HEK293 (cell line): ENCODE results near the gene CFAP57.

Experiments
- ATF2 ChIP-seq: fragments of 450-650 bp; formaldehyde crosslinking; IDR thresholded peaks from 2 replicates; pipeline ENCODE4 v1.5.1; 2016; ENCODE audit warnings: missing biosample characterization, missing genetic modification characterization, low read depth
- CTCF ChIP-seq: fragments of 450-650 bp; formaldehyde crosslinking; IDR thresholded peaks from 2 replicates; pipeline ENCODE4 v1.5.1; 2016; ENCODE audit warnings: missing biosample characterization, missing genetic modification characterization
- KLF1 ChIP-seq: fragments of 450-650 bp; formaldehyde crosslinking; IDR thresholded peaks from 2 replicates; pipeline ENCODE4 v1.5.1; 2016; ENCODE audit warnings: missing biosample characterization, missing genetic modification characterization
- OVOL3 ChIP-seq: fragments of 450-650 bp; formaldehyde crosslinking; IDR thresholded peaks from 2 replicates; pipeline ENCODE4 v1.5.1; 2016; ENCODE audit warnings: missing biosample characterization, missing genetic modification characterization
- REST ChIP-seq: fragments of 450-650 bp; formaldehyde crosslinking; IDR thresholded peaks from 2 replicates; pipeline ENCODE4 v1.5.1; 2016; ENCODE audit warnings: missing biosample characterization, missing genetic modification characterization
- TCF7L2 ChIP-seq: IDR thresholded peaks from 2 replicates; pipeline ENCODE4 v1.6.1; 2011; ENCODE audit warnings: low read depth, mild to moderate bottlenecking, inconsistent platforms, low read length, moderate library complexity, borderline replicate concordance
- ZFP3 ChIP-seq: fragments of 450-650 bp; formaldehyde crosslinking; IDR thresholded peaks from 2 replicates; pipeline ENCODE4 v1.5.1; 2016; ENCODE audit warnings: low read depth, missing biosample characterization, missing genetic modification characterization
- ZNF221 ChIP-seq: fragments of 450-650 bp; formaldehyde crosslinking; IDR thresholded peaks from 2 replicates; pipeline ENCODE4 v1.5.1; 2017; ENCODE audit warnings: missing biosample characterization, missing genetic modification characterization, borderline replicate concordance
- ZNF544 ChIP-seq: fragments of 450-650 bp; formaldehyde crosslinking; IDR thresholded peaks from 2 replicates; pipeline ENCODE4 v1.5.0; 2017; ENCODE audit warnings: missing biosample characterization, missing genetic modification characterization
- ZNF580 ChIP-seq: fragments of 450-650 bp; formaldehyde crosslinking; IDR thresholded peaks from 2 replicates; pipeline ENCODE4 v1.5.1; 2016; ENCODE audit warnings: missing biosample characterization, missing genetic modification characterization
- ZNF660 ChIP-seq: fragments of 450-650 bp; IDR thresholded peaks from 2 replicates; pipeline ENCODE4 v1.5.1; 2018; ENCODE audit warnings: missing biosample characterization, mild to moderate bottlenecking, missing genetic modification characterization
- ZNF704 ChIP-seq: fragments of 450-650 bp; formaldehyde crosslinking; IDR thresholded peaks from 2 replicates; pipeline ENCODE4 v1.5.1; 2016; ENCODE audit warnings: missing biosample characterization, missing genetic modification characterization
- ZSCAN4 ChIP-seq: fragments of 450-650 bp; formaldehyde crosslinking; IDR thresholded peaks from 2 replicates; pipeline ENCODE4 v1.5.1; 2017; ENCODE audit warnings: missing biosample characterization, missing genetic modification characterization

GRCh38 chr1:43232074-43232473 lies 59.9 kb downstream of the CFAP57 start:
- TF ChIP-seq ZNF580 (tag by site-specific recombination) (no peak), CTCF (tag by site-specific recombination) (no peak), OVOL3 (tag by site-specific recombination) (no peak), ZNF544 (tag by site-specific recombination) (no peak), REST (tag by site-specific recombination) (no peak), ZFP3 (tag by site-specific recombination) (no peak), ZNF704 (tag by site-specific recombination) (no peak), ZNF660 (tag by site-specific recombination) (no peak), ATF2 (tag by site-specific recombination) (no peak), ZSCAN4 (tag by site-specific recombination) (no peak), TCF7L2 (no peak), ZNF221 (tag by site-specific recombination) (no peak), KLF1 (tag by site-specific recombination) (no peak)
